OCI-LY7 (cell line): Measurements from ENCODE around the gene FOXR2. TPM values are rescaled to one million over a fixed set of nuclear protein-coding genes. Genes with fewer than 3 reads are reported as not detected.

Source experiments
- BruUV-seq: library from RNA; stranded (reverse); fragments of 400-500 nt; replicated peaks from 2 replicates; lab custom pipeline; 2021; lab: Mats Ljungman, UMichigan
- CTCF ChIA-PET: fragments of 300-600 bp; sonication (Branson Sonifier 250); formaldehyde crosslinking; loops from one replicate; lab custom pipeline; 2022; ENCODE audit warnings: antibody characterized with exemption; ENCODE audit not compliant: unreplicated experiment; lab: Charles Lee
- POLR2A ChIA-PET: fragments of 300-600 bp; sonication (Branson Sonifier 250); formaldehyde crosslinking; loops from one replicate; lab custom pipeline; 2022; ENCODE audit warnings: antibody characterized with exemption; lab: Charles Lee
- DNase-seq: peaks from one replicate; pipeline ENCODE4 v3.0.0-alpha.2; 2015; ENCODE audit warnings: low spot score
- H2AFZ ChIP-seq: fragments of 200-600 bp; sonication (generic), shearing (Covaris generic); 2 replicates; pipeline ENCODE4 v1.6.1; 2014; ENCODE audit warnings: mild to moderate bottlenecking, antibody characterized with exemption, low read length, moderate library complexity
- H3K27ac ChIP-seq: fragments of 200-600 bp; sonication (generic); 2 replicates; pipeline ENCODE4 v1.5.1; 2014; ENCODE audit warnings: mixed run types, low read depth, mild to moderate bottlenecking, moderate library complexity, low read length, inconsistent platforms; ENCODE audit not compliant: poor library complexity, severe bottlenecking
- H3K36me3 ChIP-seq: fragments of 200-600 bp; sonication (generic); 2 replicates; pipeline ENCODE4 v1.6.1; 2014; ENCODE audit warnings: mild to moderate bottlenecking, antibody characterized with exemption, low read length, moderate library complexity, mixed read lengths; ENCODE audit not compliant: insufficient read depth
- H3K4me1 ChIP-seq: fragments of 200-600 bp; sonication (generic); 2 replicates; pipeline ENCODE4 v1.5.1; 2014; ENCODE audit warnings: mild to moderate bottlenecking, low read length; ENCODE audit not compliant: insufficient read depth, poor library complexity, severe bottlenecking
- H3K4me2 ChIP-seq: fragments of 200-600 bp; sonication (generic); 2 replicates; pipeline ENCODE4 v1.6.1; 2014; ENCODE audit warnings: mild to moderate bottlenecking, low read length
- H3K4me3 ChIP-seq: fragments of 200-600 bp; sonication (generic); 2 replicates; pipeline ENCODE4 v1.5.1; 2014; ENCODE audit warnings: mild to moderate bottlenecking, low read depth, low read length; ENCODE audit not compliant: poor library complexity, severe bottlenecking
- H3K79me2 ChIP-seq: fragments of 200-600 bp; sonication (generic); 2 replicates; pipeline ENCODE4 v1.6.1; 2016; ENCODE audit warnings: low read depth, mild to moderate bottlenecking, low read length, moderate library complexity, mixed read lengths; ENCODE audit not compliant: insufficient read depth
- H3K9me2 ChIP-seq: fragments of 200-600 bp; sonication (generic); 2 replicates; pipeline ENCODE4 v1.6.1; 2016; ENCODE audit warnings: mild to moderate bottlenecking, low read length, mixed read lengths; ENCODE audit not compliant: insufficient read depth
- H3K9me3 ChIP-seq: fragments of 200-600 bp; sonication (generic); 2 replicates; pipeline ENCODE4 v1.6.1; 2014; ENCODE audit warnings: mild to moderate bottlenecking, mixed run types, low read length, mixed read lengths
- H4K20me1 ChIP-seq: fragments of 200-600 bp; sonication (generic); 2 replicates; pipeline ENCODE4 v1.6.1; 2014; ENCODE audit warnings: mild to moderate bottlenecking, antibody characterized with exemption, low read length, moderate library complexity, mixed read lengths; ENCODE audit not compliant: insufficient read depth
- EZH2phosphoT487 ChIP-seq: fragments of 200-600 bp; sonication (generic); IDR thresholded peaks from 2 replicates; pipeline ENCODE4 v1.6.1; 2018; ENCODE audit warnings: low read depth, borderline replicate concordance, mild to moderate bottlenecking, mixed run types, antibody characterized with exemption, low read length, moderate library complexity, mixed read lengths
- intact Hi-C: fragments of 100-400 bp; cut with micrococcal nuclease; formaldehyde crosslinking; loops from one replicate; pipeline ENCODE4 v1.10.0; 2022; ENCODE audit not compliant: unreplicated experiment
- total RNA-seq, 2 experiments: library from RNA; depleted of rRNA in 1 of 2; stranded (reverse); fragments of >200 nt in 1 of 2; shearing (Covaris generic) in 1 of 2; gene quantifications; 2 replicates each; pipeline ENCODE4 v1.2.3, GENCODE V29; 2014 to 2022
- TF ChIP-seq, protein P1 (sequence below): fragments of 200-600 bp; sonication (generic); conservative IDR thresholded peaks from 2 replicates; pipeline ENCODE4 v1.5.1; 2014; ENCODE audit warnings: mild to moderate bottlenecking, antibody characterized with exemption, low read length, moderate library complexity, mixed read lengths

The FOXR2 gene
- total RNA-seq, 2 experiments from 2014 or later, result not detected

DNA sequence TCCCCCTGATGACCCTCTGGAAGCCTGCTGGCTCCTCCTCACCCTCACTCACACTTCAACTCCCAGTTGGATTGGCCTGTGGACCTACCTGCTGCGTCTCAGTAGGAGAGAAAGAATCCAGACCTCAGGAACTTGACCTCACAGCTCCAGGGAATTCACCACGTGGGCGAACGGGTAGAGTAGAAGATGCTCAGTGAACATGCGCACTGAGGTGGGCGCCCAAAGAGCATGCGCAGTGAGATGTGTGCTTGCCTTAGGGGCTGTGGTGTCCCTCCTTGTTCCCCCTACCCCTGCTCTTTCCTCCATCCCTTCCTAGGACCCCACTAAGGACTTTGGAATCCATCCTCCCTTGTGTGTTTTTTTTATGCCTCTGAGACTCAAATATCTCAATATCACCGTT, 12.9 kb downstream of the FOXR2 start:
- intact Hi-C loops, result no loop called here
- Histone ChIP-seq H4K20me1 (no peaks in the 10 kb centered on the region), H3K36me3 (no peaks in the 10 kb centered on the region), H3K27ac (no peak overlapping the region), H3K9me2 (no peaks in the 10 kb centered on the region), H3K9me3 (no peaks in the 10 kb centered on the region), H3K4me2 (no peak overlapping the region), H3K4me1 (no peaks in the 10 kb centered on the region), H3K79me2 (no peaks in the 10 kb centered on the region), H2AFZ (no peak overlapping the region), H3K4me3 (no peak overlapping the region)
- BruUV-seq, result no TSS peak
- POLR2A ChIA-PET, result no interaction called here
- CTCF ChIA-PET, result no interaction called here
- TF ChIP-seq, protein P1, sequence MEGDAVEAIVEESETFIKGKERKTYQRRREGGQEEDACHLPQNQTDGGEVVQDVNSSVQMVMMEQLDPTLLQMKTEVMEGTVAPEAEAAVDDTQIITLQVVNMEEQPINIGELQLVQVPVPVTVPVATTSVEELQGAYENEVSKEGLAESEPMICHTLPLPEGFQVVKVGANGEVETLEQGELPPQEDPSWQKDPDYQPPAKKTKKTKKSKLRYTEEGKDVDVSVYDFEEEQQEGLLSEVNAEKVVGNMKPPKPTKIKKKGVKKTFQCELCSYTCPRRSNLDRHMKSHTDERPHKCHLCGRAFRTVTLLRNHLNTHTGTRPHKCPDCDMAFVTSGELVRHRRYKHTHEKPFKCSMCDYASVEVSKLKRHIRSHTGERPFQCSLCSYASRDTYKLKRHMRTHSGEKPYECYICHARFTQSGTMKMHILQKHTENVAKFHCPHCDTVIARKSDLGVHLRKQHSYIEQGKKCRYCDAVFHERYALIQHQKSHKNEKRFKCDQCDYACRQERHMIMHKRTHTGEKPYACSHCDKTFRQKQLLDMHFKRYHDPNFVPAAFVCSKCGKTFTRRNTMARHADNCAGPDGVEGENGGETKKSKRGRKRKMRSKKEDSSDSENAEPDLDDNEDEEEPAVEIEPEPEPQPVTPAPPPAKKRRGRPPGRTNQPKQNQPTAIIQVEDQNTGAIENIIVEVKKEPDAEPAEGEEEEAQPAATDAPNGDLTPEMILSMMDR, result no peak
- no peak for TF ChIP-seq EZH2phosphoT487
- DNase-seq, result no peak

DNA sequence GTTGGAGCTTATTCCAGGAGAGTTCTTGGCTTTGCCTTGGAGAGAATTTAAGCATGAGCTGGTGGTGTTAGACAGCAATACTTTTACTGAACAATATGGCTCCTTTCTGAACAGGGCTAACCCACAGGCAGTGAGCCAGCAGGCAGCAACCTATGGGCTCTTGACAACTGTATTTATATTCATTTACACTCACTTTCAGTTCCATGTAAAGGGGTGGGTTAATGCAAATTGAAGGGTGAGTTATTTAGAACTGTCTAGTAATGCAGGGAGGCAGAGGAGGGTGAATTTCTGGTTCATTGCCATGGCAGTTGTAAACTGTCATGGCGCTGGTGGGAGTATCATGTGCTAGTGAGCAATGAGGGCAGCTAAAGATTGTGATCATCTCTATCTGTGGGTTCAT, 15.7 kb downstream of the FOXR2 start:
- H3K4me1 ChIP-seq, result no peaks in the 10 kb centered on the region
- no peaks in the 10 kb centered on the region for H3K9me3 ChIP-seq
- no peak overlapping the region for H3K27ac ChIP-seq
- no peak overlapping the region for H2AFZ ChIP-seq
- H3K79me2 ChIP-seq, result no peaks in the 10 kb centered on the region
- intact Hi-C loops, result no loop called here
- TF ChIP-seq, protein P1, result no peak
- no peak for TF ChIP-seq EZH2phosphoT487
- POLR2A ChIA-PET, result no interaction called here
- no peaks in the 10 kb centered on the region for H3K9me2 ChIP-seq
- H4K20me1 ChIP-seq, result no peaks in the 10 kb centered on the region
- H3K36me3 ChIP-seq, result no peaks in the 10 kb centered on the region
- no peak overlapping the region for H3K4me2 ChIP-seq
- DNase-seq, result no peak
- no peak overlapping the region for H3K4me3 ChIP-seq
- CTCF ChIA-PET, result no interaction called here
- BruUV-seq, result no TSS peak

GRCh38 chrX:55640854-55641253, 17.7 kb downstream of the FOXR2 start:
- H2AFZ ChIP-seq, result no peak overlapping the region
- ChIA-PET CTCF (no interaction called here), POLR2A (no interaction called here)
- no peak overlapping the region for H3K4me2 ChIP-seq
- no peaks in the 10 kb centered on the region for H3K4me1 ChIP-seq
- TF ChIP-seq, protein P1, result no peak
- no peak for TF ChIP-seq EZH2phosphoT487
- no peak overlapping the region for H3K4me3 ChIP-seq
- H3K27ac ChIP-seq, result no peak overlapping the region
- H3K9me3 ChIP-seq, result no peaks in the 10 kb centered on the region
- intact Hi-C loops, result no loop called here
- H3K9me2 ChIP-seq, result no peaks in the 10 kb centered on the region
- no peaks in the 10 kb centered on the region for H4K20me1 ChIP-seq
- DNase-seq, result no peak
- no peaks in the 10 kb centered on the region for H3K79me2 ChIP-seq
- no peaks in the 10 kb centered on the region for H3K36me3 ChIP-seq
- no TSS peak for BruUV-seq
